Right kidney (tissue), 1 donor: Measurements from ENCODE around the gene NBEA.
"Not testable (repeated sequence)": the region's sequence is repeated elsewhere in the genome, so short reads cannot be mapped to it uniquely, and the experiment has no call there.

ENCODE experiments used
- DNase-seq: peaks from one replicate; pipeline ENCODE4 v3.0.0-alpha.2; 2016

The NBEA gene

GRCh38 chr13:35598790-35599369, 656.8 kb downstream of the NBEA start:
- no peak for DNase-seq

- DNase-seq = no peak
Measured at GRCh38 chr13:35599384-35599783, 657.3 kb downstream of the NBEA start.

- no peak for DNase-seq
Measured at GRCh38 chr13:35600137-35600536, 658.1 kb downstream of the NBEA start.

GRCh38 chr13:35603593-35604285, 661.7 kb downstream of the NBEA start:
- DNase-seq = no peak

GRCh38 chr13:35614666-35615065, 672.6 kb downstream of the NBEA start:
- no peak for DNase-seq

- DNase-seq = no peak
Measured at GRCh38 chr13:35617420-35617819, 675.4 kb downstream of the NBEA start.

GRCh38 chr13:35618565-35619083, 676.6 kb downstream of the NBEA start:
- no peak for DNase-seq

- no peak for DNase-seq
Measured at GRCh38 chr13:35621989-35622388, 679.9 kb downstream of the NBEA start.

- no peak for DNase-seq
Measured at GRCh38 chr13:35629026-35629425, 687.0 kb downstream of the NBEA start.

GRCh38 chr13:35630551-35631275, 688.6 kb downstream of the NBEA start:
- peak; percentile 17 for DNase-seq

GRCh38 chr13:35631666-35632065, 689.6 kb downstream of the NBEA start:
- no peak for DNase-seq

- no peak for DNase-seq
Measured at GRCh38 chr13:35643625-35644024, 701.6 kb downstream of the NBEA start.

- DNase-seq = no peak
Measured at GRCh38 chr13:35646056-35646774, 704.1 kb downstream of the NBEA start.

GRCh38 chr13:35648201-35648600, 706.1 kb downstream of the NBEA start:
- DNase-seq = no peak

- no peak for DNase-seq
Measured at GRCh38 chr13:35649162-35649561, 707.1 kb downstream of the NBEA start.

GRCh38 chr13:35659796-35660195, 717.7 kb downstream of the NBEA start:
- DNase-seq = no peak

GRCh38 chr13:35664747-35665146, 722.7 kb downstream of the NBEA start:
- no peak for DNase-seq

- DNase-seq = no peak
Measured at GRCh38 chr13:35669321-35669720, 727.3 kb downstream of the NBEA start.

- DNase-seq = no peak
Measured at GRCh38 chr13:35672611-35673010, 730.5 kb downstream of the NBEA start.

- no peak for DNase-seq
Measured at GRCh38 chr13:35675651-35676050, 733.6 kb downstream of the NBEA start.

GRCh38 chr13:35677863-35678262, 735.8 kb downstream of the NBEA start:
- DNase-seq = not testable (repeated sequence)

GRCh38 chr13:35681685-35682084, 739.6 kb downstream of the NBEA start:
- no peak for DNase-seq

- no peak for DNase-seq
Measured at GRCh38 chr13:35684432-35684831, 742.4 kb downstream of the NBEA start.
